ENCODE results near the gene SMAD4.
"Not testable (repeated sequence)": the region's sequence is repeated elsewhere in the genome, so short reads cannot be mapped to it uniquely, and the experiment has no call there.

SMAD4 gene

DNA sequence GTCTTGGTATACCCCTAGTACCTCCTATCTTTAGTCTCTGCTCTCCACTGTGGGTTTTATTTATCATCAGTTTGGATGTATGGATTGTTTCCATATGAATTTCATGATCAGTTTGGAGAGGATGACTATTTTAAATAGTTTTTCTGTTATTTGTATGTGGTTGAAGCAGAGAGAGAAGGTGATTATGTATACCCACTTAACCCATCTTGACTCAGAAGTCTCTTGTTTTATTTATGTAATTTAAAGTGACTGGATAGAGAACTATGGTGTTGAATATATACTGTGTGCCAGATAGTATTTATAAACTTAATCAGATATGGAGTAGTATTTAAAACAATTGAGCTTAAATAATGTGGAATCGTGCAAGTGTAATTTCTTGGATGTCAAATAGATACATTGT is 39.9 kb downstream of the SMAD4 start:
- DNase-seq, result no peak

DNA sequence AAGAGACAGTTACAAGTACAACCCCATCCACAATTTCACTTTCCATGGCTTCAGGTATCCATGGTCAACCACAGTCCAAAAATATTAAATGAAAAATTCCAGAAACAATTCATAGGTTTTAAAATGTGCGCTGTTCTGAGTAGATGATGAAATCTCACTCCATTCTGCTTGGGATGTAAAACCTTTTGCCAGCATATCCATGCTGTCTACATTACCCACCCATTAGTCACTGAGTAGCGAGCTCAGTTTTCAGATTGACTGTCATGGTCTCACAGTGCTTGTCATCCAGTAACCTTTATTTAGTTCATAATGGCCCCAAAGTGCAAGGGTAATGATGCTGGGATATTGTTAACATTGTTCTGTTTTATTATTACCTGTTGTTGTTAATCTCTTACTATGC is 40.5 kb downstream of the SMAD4 start:
- no peak for DNase-seq

- no peak for DNase-seq
Observed at GRCh38 chr18:51072586-51073313, 42.7 kb downstream of the SMAD4 start.

GRCh38 chr18:51074605-51075004 is 44.6 kb downstream of the SMAD4 start:
- DNase-seq, result no peak

- DNase-seq, result no peak
Observed at GRCh38 chr18:51076503-51076902, 46.5 kb downstream of the SMAD4 start.

DNA sequence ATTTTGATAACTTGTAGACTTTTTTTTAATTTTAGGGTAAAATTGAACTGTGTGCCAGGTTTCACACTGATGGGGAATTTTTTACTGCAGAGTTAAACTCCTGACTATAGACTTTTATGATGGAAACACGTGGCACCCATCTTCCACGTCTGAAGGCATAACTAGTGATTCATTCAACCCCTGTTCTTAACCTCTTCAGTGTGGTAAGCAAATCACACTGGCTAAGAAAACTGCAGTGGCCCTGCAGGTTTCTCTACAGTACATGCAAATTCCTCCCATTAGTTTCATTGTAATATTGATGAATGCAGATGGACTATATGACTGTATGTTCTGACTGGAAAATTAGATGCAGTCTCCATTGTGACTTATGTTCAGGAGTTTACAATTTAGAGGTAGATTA is 47.2 kb downstream of the SMAD4 start:
- no peak for DNase-seq

GRCh38 chr18:51078026-51078425 is 48.0 kb downstream of the SMAD4 start:
- DNase-seq, result no peak

- no peak for DNase-seq
Observed at GRCh38 chr18:51082571-51083267, 52.7 kb downstream of the SMAD4 start.

DNA sequence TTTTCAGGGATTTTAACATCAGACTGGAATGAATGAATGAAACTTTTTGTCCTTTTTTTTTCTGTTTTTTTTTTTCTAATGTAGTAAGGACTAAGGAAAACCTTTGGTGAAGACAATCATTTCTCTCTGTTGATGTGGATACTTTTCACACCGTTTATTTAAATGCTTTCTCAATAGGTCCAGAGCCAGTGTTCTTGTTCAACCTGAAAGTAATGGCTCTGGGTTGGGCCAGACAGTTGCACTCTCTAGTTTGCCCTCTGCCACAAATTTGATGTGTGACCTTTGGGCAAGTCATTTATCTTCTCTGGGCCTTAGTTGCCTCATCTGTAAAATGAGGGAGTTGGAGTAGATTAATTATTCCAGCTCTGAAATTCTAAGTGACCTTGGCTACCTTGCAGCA is 53.4 kb downstream of the SMAD4 start:
- DNase-seq, result no peak

- no peak for DNase-seq
Observed at GRCh38 chr18:51088410-51088809, 58.4 kb downstream of the SMAD4 start.

DNA sequence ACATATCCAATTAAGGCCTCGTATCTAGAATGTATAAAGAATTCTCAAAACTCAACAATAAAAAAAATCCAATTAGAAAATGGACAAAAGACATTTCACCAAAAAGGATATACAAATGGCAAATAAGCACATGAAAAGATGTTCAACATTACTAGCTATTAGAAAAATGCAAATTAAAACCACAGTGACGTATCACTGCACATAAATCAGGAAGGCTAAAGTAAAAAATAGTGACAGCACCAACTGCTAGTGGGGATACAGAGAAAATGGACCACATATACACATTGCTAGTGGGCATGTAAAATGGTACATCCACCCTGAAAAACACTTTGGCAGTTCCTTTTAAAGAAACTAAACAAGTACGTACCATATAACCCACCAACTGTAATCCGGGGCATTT is 59.7 kb downstream of the SMAD4 start:
- DNase-seq, result no peak

- DNase-seq, result no peak
Observed at GRCh38 chr18:51091270-51091669, 61.3 kb downstream of the SMAD4 start.

DNA sequence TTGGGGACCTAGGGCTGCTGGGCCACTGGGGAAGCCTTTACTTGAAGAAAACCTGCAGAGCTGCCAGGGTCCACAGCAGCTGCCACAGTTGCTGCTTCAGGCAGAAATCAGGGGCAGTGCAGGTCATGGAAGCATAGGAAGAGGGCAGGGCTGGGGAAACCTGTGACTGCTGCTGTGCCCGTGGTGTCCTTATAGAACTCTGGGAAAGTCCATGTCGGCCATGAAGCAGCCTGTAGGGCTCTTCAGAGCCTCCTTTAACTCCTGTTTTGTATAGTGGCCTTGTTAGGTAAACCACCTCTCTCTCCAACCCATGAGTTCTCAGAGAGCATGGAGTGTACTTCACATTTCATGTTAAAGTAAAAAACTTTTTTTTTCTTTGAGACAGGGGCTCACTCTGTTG is 62.1 kb downstream of the SMAD4 start:
- no peak for DNase-seq

DNA sequence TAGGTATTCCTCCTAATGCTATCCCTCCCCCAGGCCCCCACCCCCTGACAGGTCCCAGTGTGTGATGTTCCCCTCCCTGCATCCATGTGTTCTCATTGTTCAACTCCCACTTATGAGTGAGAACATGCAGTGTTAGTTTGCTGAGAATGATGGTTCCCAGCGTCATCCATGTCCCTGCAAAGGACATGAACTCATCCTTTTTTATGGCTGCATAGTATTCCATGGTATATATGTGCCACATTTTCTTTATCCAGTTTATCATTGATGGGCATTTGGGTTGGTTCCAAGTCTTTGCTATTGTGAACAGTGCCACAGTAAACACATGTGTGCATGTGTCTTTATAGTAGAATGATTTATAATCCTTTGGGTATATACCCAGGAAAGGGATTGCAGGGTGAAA is 63.0 kb downstream of the SMAD4 start:
- DNase-seq, result not testable (repeated sequence)

GRCh38 chr18:51097021-51097822 is 67.2 kb downstream of the SMAD4 start:
- DNase-seq, result no peak

DNA sequence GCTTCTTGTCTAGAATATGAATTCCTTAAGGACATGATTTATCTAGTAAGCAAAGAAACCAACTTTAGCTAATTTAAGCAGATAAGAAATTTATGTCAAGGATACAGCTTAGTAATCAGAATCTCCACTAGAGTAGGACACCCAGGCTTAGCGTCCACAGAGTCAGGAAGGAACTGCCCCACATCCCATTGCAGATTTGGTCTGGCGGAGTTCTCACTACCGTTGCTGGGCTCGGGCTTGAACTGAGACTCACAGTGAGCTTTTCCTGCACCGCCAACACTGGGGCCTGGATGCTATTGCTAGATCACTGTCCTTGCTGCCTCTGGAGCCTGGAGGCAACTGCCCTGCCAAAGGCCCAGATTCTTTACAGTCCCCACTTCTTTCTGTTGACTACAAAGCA is 68.1 kb downstream of the SMAD4 start:
- no peak for DNase-seq

GRCh38 chr18:51098513-51098912 is 68.5 kb downstream of the SMAD4 start:
- DNase-seq, result no peak

GRCh38 chr18:51100385-51101120 is 70.5 kb downstream of the SMAD4 start:
- no peak for DNase-seq

- DNase-seq, result no peak
Observed at GRCh38 chr18:51107082-51107481, 77.1 kb downstream of the SMAD4 start.

DNA sequence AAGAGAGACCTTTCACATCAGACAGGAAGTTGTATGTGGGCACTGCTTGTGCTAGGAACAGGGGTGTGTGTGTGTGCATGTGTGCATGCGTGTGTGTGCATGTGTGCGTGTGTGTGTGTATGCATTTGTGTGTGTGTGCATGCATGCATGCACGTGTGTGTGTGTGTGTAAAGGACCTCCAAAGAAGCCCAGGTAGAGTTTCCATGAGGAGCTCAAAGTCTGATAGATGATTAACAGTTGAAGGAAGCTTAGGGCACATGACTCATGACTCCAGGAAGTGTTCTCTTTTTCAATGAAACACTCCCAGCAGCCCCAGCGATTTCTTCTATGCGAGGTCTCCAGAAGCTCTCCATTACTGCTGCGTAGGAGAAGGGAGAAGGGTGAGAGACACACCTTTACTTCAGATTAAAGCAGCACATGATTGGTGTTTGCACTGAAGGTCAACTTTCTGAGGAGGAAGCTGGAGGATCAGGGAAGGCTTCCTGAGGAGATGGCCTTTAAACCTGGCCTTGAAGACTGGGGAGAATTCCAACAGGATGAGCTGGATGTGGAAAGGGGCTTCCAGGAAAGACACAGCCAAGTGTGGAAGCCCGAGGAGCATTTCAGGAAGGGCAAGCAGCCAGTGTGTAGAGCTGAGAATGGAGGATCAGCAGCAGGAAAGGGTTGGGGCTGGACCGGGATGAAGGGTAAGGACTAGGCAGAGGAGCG is 77.7 kb downstream of the SMAD4 start:
- no peak for DNase-seq

DNA sequence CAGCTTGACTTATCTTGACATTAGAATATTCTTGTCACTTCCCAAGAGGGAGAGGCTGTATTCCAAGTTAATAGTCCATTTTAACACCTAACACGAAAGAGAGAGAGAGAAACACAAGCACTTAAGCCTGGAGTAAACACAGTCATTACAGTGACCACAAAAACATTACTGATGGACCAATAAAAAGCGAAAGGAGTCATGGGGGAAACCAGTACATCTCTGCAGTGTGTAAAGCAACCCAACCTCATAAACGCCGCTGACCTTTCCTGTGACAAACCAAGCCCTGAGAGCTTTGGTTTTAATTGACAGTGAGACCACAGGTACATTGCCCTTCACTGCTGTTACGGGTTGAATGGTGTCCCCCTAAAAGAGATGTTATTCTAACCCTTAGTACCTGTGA is 78.3 kb downstream of the SMAD4 start:
- no peak for DNase-seq
